ENCODE measurements around the gene CD151. TPM values are rescaled to one million over a fixed set of nuclear protein-coding genes. Genes with fewer than 3 reads are reported as not detected.
A peak's percentile ranks its signal among the peaks of the same experiment; 100 is the strongest.

CD151 gene
- total and polyA plus RNA-seq, 2 experiments from 2014 or later, result 248 to 356 TPM

GRCh38 chr11:829176-829846 lies 3.4 kb upstream of the CD151 start:
- Histone ChIP-seq H3K9me2 (replicated peaks; ENCODE audit: insufficient read depth) (no peaks in the 10 kb centered on the region), H3K4me2 (peak overlapping the region; percentile 97), H3K9me3 (ENCODE audit: low read depth) (no peaks in the 10 kb centered on the region), H3K27ac (no peak overlapping the region), H4K20me1 (ENCODE audit: insufficient read depth, poor library complexity, severe bottlenecking) (peaks cover 10% of the 10 kb centered on the region), H3K4me1 (ENCODE audit: insufficient read depth) (peaks cover 53% of the 10 kb centered on the region), H3K79me2 (peaks cover 12% of the 10 kb centered on the region), H2AFZ (no peak overlapping the region), H3K4me3 (no peak overlapping the region), H3K36me3 (replicated peaks; ENCODE audit: insufficient read depth, low read depth) (no peaks in the 10 kb centered on the region), H3K27me3 (peaks cover 21% of the 10 kb centered on the region)
- WGBS (ENCODE audit: low lambda C conversion rate, missing lambda C conversion rate), result 26% methylated on average over 38 of the region's 40 CpGs
- no peak for TF ChIP-seq CTCF (IDR thresholded peaks at IDR 0.05; ENCODE audit: poor library complexity)
- no peak for TF ChIP-seq EZH2phosphoT487 (IDR thresholded peaks at IDR 0.05; ENCODE audit: low read depth, severe bottlenecking, unreplicated experiment)
- no peak for TF ChIP-seq EZH2 (IDR thresholded peaks at IDR 0.05; ENCODE audit: borderline replicate concordance)
- no peak for DNase-seq (ENCODE audit: low spot score)

GRCh38 chr11:829847-830294 lies 2.9 kb upstream of the CD151 start:
- WGBS (ENCODE audit: low lambda C conversion rate, missing lambda C conversion rate), result 5% methylated on average over 36 of the region's 39 CpGs

GRCh38 chr11:830295-831117 lies 2.2 kb upstream of the CD151 start:
- no peak overlapping the region for H3K27ac ChIP-seq
- TF ChIP-seq EZH2 (IDR thresholded peaks at IDR 0.05; ENCODE audit: borderline replicate concordance) (peak; percentile 45), EZH2phosphoT487 (IDR thresholded peaks at IDR 0.05; ENCODE audit: low read depth, severe bottlenecking, unreplicated experiment) (no peak), CTCF (IDR thresholded peaks at IDR 0.05; ENCODE audit: poor library complexity) (no peak)
- 5% methylated on average over 48 of the region's 78 CpGs for WGBS (ENCODE audit: low lambda C conversion rate, missing lambda C conversion rate)
- peaks cover 61% of the 10 kb centered on the region for H3K4me1 ChIP-seq (ENCODE audit: insufficient read depth)
- peaks cover 17% of the 10 kb centered on the region for H4K20me1 ChIP-seq (ENCODE audit: insufficient read depth, poor library complexity, severe bottlenecking)
- H3K27me3 ChIP-seq, result peaks cover 21% of the 10 kb centered on the region
- no peaks in the 10 kb centered on the region for H3K9me3 ChIP-seq (ENCODE audit: low read depth)
- H3K9me2 ChIP-seq (replicated peaks; ENCODE audit: insufficient read depth), result no peaks in the 10 kb centered on the region
- peak; percentile 90 for DNase-seq (ENCODE audit: low spot score)
- peak overlapping the region; percentile 97 for H3K4me2 ChIP-seq
- no peaks in the 10 kb centered on the region for H3K36me3 ChIP-seq (replicated peaks; ENCODE audit: insufficient read depth, low read depth)
- peaks cover 22% of the 10 kb centered on the region for H3K79me2 ChIP-seq
- H3K4me3 ChIP-seq, result no peak overlapping the region
- no peak overlapping the region for H2AFZ ChIP-seq

More at GRCh38 chr11:829847-830294, 2.9 kb upstream of the CD151 start:
- DNase-seq (ENCODE audit: low spot score), result no peak
- Histone ChIP-seq H3K36me3 (replicated peaks; ENCODE audit: insufficient read depth, low read depth) (no peaks in the 10 kb centered on the region), H3K27me3 (peaks cover 21% of the 10 kb centered on the region), H3K27ac (no peak overlapping the region), H3K4me3 (no peak overlapping the region), H2AFZ (no peak overlapping the region), H3K9me3 (ENCODE audit: low read depth) (no peaks in the 10 kb centered on the region), H3K4me2 (peak overlapping the region; percentile 97), H3K9me2 (replicated peaks; ENCODE audit: insufficient read depth) (no peaks in the 10 kb centered on the region), H4K20me1 (ENCODE audit: insufficient read depth, poor library complexity, severe bottlenecking) (peaks cover 15% of the 10 kb centered on the region), H3K4me1 (ENCODE audit: insufficient read depth) (peaks cover 59% of the 10 kb centered on the region), H3K79me2 (peaks cover 17% of the 10 kb centered on the region)
- no peak for TF ChIP-seq EZH2phosphoT487 (IDR thresholded peaks at IDR 0.05; ENCODE audit: low read depth, severe bottlenecking, unreplicated experiment)
- TF ChIP-seq EZH2 (IDR thresholded peaks at IDR 0.05; ENCODE audit: borderline replicate concordance), result no peak
- no peak for TF ChIP-seq CTCF (IDR thresholded peaks at IDR 0.05; ENCODE audit: poor library complexity)
